ENCODE data around the gene BDKRB2. TPM values are rescaled to one million over a fixed set of nuclear protein-coding genes. Genes with fewer than 3 reads are reported as not detected.

The BDKRB2 gene
- total and polyA plus RNA-seq, 10 donors = 0.02 to 0.57 (median 0.13) TPM; not detected in 3

- Histone ChIP-seq H3K27ac (no peak overlapping the region), H3K9me3 (no peaks in the 10 kb centered on the region), H3K27me3 (replicated peaks in 1 of 7) (no peaks in the 10 kb centered on the region), H3K4me1 (no peaks in the 10 kb centered on the region), H3K36me3 (peaks cover 0 to 90% (median 43%) of the 10 kb centered on the region in 6 donors), H3K4me3 (no peak overlapping the region)
- TF ChIP-seq POLR2AphosphoS5 (IDR thresholded peaks at IDR 0.05) (no peak), POLR2A (IDR thresholded peaks at IDR 0.05) (no peak), CTCF (IDR thresholded peaks at IDR 0.05 in 8 of 11, conservative IDR thresholded peaks at IDR 0.05 in 3 of 11) (no peak)
- intact Hi-C loops (cut with DNase I; ENCODE audit: low total_unique reads) = no loop called here
- 89 to 95% (median 94%) methylated on average over 9 of the region's 9 CpGs for WGBS, 5 donors
- no peak for DNase-seq
Observed at GRCh38 chr14:96284008-96284407, 79.4 kb downstream of the BDKRB2 start.

- intact Hi-C loops (cut with DNase I; ENCODE audit: low total_unique reads) = no loop called here
- Histone ChIP-seq H3K27ac (no peak overlapping the region), H3K36me3 (peaks cover 0 to 94% (median 46%) of the 10 kb centered on the region in 6 donors), H3K4me1 (no peaks in the 10 kb centered on the region), H3K4me3 (no peak overlapping the region), H3K27me3 (replicated peaks in 1 of 7) (no peaks in the 10 kb centered on the region), H3K9me3 (no peaks in the 10 kb centered on the region)
- no peak for DNase-seq
- TF ChIP-seq POLR2AphosphoS5 (IDR thresholded peaks at IDR 0.05) (no peak), POLR2A (IDR thresholded peaks at IDR 0.05) (no peak), CTCF (IDR thresholded peaks at IDR 0.05 in 8 of 11, conservative IDR thresholded peaks at IDR 0.05 in 3 of 11) (no peak)
- WGBS, 5 donors = 80 to 90% (median 84%) methylated on average over 1 of the region's 1 CpG
Observed at GRCh38 chr14:96284430-96284829, 79.8 kb downstream of the BDKRB2 start.

GRCh38 chr14:96285667-96286066, 81.0 kb downstream of the BDKRB2 start:
- no peak overlapping the region for H3K4me3 ChIP-seq
- H3K9me3 ChIP-seq = no peaks in the 10 kb centered on the region
- intact Hi-C loops (cut with DNase I; ENCODE audit: low total_unique reads) = no loop called here
- no peaks in the 10 kb centered on the region for H3K4me1 ChIP-seq
- H3K27me3 ChIP-seq (replicated peaks in 1 of 7) = no peaks in the 10 kb centered on the region
- H3K27ac ChIP-seq = no peak overlapping the region
- no peak for DNase-seq
- TF ChIP-seq CTCF (IDR thresholded peaks at IDR 0.05 in 8 of 11, conservative IDR thresholded peaks at IDR 0.05 in 3 of 11) = no peak
- TF ChIP-seq POLR2A (IDR thresholded peaks at IDR 0.05) = no peak
- no peak for TF ChIP-seq POLR2AphosphoS5 (IDR thresholded peaks at IDR 0.05)
- WGBS, 5 donors = 83 to 93% (median 91%) methylated on average over 17 of the region's 17 CpGs
- H3K36me3 ChIP-seq = peaks cover 0 to 95% (median 58%) of the 10 kb centered on the region in 6 donors

GRCh38 chr14:96286251-96286650, 81.6 kb downstream of the BDKRB2 start:
- no peak for DNase-seq
- Histone ChIP-seq H3K27ac (no peak overlapping the region), H3K9me3 (no peaks in the 10 kb centered on the region), H3K36me3 (peaks cover 0 to 99% (median 62%) of the 10 kb centered on the region in 6 donors), H3K4me1 (no peaks in the 10 kb centered on the region), H3K4me3 (no peak overlapping the region), H3K27me3 (replicated peaks in 1 of 7) (no peaks in the 10 kb centered on the region)
- no peak for TF ChIP-seq POLR2AphosphoS5 (IDR thresholded peaks at IDR 0.05)
- no peak for TF ChIP-seq POLR2A (IDR thresholded peaks at IDR 0.05)
- TF ChIP-seq CTCF (IDR thresholded peaks at IDR 0.05 in 8 of 11, conservative IDR thresholded peaks at IDR 0.05 in 3 of 11) = no peak
- intact Hi-C loops (cut with DNase I; ENCODE audit: low total_unique reads) = no loop called here
- WGBS, 5 donors = 92 to 100% (median 98%) methylated on average over 1 of the region's 1 CpG

Data from spleen (tissue), 11 donors.